GM21619 (cell line): ENCODE data around the gene KRTAP5-1.

Experiments used
- ATAC-seq: cut with Tn5 transposase; IDR thresholded peaks from one replicate; pipeline ENCODE4 v1.9.1; 2021; ENCODE audit not compliant: unreplicated experiment

The KRTAP5-1 gene

DNA sequence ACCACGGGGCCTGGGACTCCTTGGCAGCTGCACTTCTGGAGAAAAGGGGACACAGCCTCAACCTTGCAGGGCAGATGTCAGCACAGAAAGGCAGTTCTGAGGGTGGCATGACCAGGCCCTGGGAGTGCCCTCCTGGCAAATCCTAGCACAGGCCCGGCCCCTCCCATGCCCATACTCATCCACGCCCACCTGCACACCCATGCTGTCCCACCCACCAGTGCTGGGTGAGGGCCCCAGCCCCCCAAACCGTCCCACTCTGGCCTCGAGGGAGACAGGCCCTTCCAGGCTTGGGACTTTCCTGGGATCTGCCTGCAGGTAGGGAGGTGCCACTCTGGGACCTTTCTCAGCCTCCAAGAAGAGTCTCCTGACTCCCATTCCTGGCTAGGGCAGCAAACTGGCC lies 23.1 kb downstream of the KRTAP5-1 start:
- ATAC-seq = no peak

DNA sequence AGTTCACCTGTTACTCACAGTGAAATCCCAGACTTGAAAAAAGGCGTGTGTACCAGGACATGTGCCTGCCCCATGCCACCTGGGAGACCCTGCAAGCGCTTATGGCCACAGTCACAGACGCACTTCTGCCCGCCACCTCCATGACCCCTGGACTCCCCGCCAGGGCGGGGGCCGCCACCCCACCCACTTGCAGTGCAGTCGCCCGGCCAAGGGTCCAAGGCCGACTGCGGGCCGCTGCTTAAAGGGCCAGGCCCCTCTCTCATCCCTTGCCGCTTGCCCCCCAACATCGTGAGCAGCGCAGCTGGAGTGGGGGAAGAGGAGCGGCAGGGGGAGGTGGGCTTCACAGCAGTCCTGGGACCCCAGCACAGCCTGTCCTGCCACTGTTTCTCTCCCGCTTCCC lies 23.8 kb downstream of the KRTAP5-1 start:
- no peak for ATAC-seq

DNA sequence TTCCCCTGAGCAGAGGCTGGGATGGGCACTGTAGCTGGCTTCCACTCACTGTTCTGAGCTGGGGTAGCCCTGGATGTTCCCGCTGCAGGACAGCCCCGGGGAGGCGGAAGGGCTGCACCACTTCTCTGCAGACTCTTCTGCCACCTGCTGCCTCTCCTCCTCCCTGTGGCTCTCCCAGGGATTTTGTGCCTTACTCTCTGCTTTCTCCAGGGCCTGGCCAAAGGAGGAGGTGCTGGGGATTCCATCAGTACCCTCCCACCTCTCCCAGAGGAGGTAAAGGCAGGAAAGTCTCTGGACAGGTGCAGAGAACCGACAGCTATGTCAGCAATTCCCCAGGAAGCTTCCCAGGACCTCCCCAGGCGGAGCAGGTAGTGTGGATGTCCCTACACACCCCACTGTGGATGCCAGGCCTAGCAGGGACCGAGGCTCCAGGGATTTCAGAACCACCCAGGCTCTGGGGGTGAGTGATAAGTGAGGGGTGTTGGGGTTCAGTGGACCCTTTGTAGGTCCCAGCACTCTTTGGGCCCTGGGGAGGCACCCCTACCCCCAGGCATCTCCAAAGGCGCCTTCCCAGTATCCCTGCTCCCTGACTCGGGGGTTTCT lies 24.3 kb downstream of the KRTAP5-1 start:
- ATAC-seq = no peak

DNA sequence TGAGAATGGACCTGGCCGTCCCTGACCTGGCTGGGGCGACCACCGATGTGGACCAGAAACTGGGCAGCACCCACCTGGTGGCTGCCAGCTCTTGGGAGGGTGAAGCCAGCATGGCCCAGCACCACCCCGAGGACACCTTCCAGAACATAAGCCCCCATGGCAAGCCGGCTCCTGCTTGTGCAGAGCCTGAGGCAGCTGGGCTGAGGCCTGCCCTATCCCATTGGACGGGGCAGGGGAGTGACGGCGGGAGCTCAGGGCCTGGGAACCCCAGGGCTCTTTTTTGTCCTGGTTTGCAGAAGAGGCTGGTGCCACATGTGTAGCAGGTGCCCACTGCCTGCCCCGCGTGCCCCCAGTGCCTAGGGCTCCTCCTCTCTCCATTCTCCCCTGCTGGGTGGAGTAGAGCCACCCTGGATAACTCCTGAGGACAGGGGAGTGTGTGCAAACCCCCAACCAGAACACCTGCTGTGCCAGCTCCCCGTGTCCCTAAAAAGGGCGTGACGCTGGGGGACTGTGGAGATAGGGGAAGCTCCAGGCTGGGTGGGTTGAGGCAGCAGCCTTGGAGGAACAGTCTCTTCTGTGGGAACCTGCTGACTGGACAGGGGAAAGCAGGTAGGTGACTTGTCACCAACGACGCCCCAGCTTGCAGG lies 25.0 kb downstream of the KRTAP5-1 start:
- no peak for ATAC-seq

DNA sequence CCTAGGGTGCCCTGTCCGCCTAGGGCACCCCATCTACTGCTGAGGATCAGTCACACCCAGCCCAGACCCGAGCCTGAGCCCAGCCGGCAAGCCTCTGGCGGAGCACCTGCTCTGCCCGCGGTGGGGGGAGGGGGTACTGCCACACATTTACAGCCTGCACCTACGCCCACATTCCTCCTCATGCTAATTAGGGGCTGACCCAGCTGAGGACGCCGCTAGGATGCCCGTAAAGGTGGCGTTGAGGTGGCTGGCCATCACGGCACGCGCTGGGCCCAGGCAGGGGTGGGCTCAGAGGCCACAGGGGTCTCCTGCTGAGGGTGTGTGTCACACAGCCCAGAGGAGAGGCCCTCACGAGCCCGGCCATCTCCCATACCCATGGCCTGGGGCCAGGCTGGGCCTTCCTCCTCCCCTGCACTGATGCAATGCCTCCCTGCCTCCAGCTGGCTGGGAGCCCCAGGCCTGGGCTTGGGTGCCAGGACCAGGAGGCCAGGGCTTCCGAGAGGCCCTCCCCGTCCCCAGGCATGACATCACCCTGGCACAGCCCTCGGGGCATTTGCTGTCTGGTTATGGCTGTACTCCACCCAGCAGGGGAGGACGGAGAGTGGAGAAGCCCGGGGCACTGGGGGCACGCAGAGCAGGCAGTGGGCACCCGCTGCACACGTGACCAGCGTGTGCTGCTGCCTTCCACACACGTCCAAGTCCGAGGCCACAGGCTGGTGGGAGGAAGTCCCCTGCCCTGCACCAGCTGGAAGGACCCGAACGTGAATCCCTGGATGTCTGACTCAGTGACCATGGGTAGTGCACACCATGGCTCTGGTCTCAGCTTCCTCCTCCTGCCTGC lies 25.8 kb downstream of the KRTAP5-1 start:
- no peak for ATAC-seq

DNA sequence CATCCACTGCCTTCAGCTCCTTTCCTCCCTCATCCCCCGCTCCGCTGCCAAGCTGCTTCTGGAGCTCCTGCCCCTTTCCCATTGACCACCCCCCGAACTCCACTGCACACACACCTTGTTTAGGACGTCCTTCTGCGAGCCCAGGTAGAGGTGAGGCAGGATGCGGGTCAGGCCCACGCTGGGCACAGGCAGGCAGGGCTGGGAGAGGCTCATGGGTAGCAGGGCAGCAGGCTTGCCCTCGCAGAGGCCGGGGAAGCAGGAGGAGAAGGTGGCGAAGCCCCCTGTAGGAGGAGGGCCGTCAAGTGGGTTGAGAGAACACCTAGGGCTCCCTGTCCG lies 26.3 kb downstream of the KRTAP5-1 start:
- ATAC-seq = no peak

DNA sequence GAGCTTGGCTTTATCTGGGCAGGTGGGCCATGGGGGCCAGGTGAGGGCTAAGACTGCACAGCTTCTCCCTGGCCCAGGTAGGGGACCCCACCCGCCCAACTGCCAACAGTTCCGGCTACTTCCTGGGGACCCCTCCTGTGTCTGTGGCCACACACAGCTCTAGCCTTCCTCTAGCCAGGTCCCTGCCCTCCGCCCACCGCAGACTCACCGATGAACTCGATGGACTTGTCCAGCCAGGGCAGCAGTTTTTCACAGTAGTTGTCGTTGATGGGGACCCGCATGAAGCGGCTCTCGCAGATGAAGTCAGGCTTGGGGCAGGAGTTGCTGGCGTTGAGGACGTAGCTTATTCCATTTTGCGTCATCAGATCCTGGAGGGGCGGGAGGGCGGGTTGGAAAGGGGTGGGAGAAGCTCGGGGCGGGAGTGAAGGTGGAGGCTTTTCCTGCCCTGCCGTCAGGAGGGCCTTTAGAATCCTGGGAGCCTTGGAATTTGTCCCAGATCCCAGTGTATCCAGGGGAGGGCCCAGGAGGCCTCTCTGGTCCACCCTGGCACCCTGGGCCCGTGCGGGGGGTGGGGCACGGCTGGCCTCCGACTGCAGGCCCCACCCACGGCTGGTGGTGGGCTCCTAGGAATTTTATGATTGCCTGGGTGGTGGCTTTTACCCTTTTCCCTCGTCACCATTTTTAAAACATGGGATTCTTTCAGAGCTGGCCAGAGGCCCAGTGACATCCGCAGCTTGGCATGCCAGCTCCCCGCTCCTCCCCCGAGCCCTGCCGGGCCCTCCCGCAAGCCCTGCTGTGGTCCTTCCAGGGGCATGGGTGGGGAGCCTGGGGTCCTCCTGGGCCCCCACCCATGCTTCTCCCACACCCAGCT lies 26.9 kb downstream of the KRTAP5-1 start:
- ATAC-seq = no peak

DNA sequence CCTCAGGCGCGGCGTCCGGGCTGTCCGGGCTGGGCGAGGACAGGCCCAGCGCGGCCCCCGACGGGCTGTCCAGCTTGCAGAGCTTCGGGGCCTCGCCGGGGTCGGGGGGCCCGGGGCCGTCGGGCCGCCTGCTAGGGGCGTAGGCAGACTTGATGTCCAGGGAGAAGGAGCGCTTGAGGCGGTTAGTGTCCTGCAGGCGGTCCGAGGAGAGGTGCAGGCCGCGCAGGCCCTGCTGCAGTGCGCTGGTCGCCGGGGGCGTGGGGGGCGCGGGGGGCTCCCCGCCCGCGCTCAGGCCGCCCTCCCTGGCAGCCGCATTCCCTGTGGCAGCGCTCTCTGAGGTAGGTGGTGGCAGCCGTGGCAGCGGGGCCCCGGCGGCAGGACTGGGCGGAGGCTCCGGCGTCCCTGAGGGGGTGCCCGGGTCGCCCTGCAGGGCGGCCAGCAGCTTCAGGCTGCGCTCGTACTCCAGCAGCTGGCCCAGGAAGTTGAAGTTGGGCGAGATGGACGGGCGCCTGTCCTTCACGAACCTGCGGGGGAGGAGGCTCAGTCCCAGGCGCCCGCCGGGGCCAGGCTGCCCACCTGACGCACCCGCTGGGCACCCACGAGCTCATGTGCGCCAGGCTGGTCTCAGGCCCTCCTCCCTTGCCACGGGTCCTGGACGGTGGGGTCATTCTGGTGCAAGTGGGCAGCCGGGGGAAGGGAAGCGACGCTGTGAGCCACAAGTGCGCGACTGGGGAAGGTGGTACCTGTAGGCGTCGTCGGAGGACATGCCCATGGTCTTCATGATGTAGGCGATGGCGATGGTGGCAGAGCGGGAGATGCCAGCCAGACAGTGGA lies 27.8 kb downstream of the KRTAP5-1 start:
- ATAC-seq = no peak

DNA sequence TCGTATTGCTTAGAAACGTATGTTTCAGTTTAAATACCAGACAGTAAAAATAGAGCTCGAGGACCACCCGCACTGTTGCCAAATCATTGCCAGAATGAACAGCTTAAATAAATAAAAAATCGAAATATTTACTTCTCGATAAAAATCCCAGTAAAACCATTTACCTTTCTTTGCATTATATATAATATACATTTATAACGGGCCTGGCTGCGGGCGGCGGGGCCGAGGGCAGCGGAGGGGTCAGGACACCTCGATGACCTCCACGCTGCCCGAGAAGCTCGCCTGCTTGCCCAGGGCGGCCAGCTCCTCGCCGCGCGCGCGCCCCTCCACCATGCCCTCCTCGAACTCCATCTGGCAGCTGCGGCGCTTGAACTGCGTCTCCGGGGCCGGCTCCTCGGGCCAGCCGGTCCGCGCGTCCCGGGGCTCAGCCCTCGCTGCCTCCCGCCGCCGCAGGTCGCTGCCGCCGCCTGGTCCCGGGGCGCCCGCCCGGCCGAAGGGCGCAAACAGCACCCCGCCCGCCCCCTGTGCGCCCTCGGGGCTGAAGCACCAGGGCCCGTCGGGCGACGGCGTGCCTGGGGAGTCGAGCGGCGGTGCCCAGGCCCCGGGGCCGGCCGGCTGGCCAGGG lies 28.7 kb downstream of the KRTAP5-1 start:
- no peak for ATAC-seq

DNA sequence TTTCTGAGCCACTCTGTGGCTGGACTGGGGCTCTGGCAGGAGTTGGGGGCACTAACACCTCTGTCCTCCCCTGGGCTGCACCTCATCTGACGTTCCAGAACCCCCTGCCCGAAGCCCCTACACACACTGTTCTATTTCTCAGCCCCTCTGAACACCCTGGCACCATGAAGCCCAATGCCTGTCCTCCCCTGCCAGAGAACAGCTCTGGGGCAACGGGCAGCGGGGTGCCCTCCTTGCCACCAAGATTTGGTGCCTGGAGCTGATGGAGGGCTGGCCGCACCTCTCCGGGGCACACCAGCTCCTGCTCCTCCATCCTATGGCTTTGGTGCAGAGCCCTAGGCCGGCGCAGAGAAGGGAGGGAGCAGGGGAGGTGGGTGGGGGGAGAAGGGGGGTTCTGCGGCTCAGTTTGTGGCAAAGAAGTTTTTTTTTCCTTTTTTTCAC lies 29.4 kb downstream of the KRTAP5-1 start:
- ATAC-seq = no peak

DNA sequence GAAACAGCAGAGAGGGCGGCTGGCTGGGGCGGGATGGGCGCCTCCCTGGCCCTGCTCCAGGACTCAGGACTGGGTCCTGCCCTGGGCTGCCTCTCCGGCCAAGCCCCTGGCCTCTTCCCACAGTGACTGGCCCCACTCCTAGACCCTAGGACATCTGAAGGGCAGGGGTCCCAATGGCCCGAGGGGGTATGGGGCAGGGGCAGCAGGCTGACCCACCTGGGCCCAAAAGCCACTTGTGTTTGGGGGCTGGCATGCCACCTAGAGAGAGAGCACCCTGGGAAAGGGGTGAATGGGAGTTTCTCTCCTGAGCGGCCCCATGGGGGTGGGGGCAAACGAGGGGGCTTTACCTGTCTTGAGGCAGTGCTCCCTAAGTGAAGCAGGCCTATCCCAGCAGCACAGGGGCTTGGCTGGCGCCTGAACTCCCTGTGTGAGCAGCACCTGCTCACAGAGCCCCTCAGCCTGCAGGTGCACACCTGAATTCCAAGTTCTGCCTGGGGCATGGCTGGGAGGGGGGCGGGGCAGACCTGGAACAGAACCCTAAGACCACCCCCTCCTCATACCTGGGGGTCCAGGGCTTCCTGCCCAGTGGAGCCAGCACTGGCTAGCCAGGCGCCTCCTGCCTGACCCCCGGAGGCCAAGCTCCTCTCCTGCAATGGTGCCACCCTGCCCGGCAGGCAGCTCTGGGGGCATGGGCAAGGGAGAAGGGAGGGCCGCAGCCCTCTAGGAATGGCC lies 29.9 kb downstream of the KRTAP5-1 start:
- ATAC-seq = no peak

DNA sequence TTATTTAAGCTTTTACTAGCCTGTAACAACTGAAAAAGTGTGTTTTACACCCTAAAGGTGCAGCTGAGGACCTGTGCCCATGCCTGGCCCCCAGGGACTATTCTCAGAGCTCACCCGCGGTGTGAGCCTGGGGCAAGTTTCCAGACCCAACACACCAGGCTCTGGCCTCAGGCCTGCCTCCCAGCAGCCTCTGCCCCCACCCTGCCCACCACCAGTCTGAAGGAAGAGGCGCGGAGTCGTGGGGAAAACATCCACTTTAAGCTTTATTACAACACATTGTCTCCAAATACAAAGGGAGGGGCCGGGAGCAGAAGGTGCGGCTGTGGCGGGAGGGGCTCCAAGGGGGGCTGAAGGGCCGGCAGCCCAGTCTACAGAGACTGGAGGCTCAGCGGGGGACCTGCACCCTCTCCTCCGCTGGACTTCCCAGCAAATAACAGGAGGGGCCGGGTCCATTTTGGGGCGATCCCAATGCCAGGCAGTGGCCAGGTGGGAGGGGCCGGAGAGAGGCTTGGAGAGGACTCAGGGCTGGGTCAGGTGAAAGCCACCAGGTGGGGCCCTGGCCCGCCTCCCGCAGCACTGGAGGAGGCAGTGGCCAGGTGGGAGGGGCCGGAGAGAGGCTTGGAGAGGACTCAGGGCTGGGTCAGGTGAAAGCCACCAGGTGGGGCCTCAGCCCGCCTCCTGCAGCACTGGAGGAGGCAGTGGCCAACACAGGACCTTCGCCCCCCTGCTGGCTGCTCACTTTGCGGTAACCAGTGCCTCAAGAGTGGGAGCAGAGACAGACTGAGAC lies 31.1 kb downstream of the KRTAP5-1 start:
- ATAC-seq = no peak

DNA sequence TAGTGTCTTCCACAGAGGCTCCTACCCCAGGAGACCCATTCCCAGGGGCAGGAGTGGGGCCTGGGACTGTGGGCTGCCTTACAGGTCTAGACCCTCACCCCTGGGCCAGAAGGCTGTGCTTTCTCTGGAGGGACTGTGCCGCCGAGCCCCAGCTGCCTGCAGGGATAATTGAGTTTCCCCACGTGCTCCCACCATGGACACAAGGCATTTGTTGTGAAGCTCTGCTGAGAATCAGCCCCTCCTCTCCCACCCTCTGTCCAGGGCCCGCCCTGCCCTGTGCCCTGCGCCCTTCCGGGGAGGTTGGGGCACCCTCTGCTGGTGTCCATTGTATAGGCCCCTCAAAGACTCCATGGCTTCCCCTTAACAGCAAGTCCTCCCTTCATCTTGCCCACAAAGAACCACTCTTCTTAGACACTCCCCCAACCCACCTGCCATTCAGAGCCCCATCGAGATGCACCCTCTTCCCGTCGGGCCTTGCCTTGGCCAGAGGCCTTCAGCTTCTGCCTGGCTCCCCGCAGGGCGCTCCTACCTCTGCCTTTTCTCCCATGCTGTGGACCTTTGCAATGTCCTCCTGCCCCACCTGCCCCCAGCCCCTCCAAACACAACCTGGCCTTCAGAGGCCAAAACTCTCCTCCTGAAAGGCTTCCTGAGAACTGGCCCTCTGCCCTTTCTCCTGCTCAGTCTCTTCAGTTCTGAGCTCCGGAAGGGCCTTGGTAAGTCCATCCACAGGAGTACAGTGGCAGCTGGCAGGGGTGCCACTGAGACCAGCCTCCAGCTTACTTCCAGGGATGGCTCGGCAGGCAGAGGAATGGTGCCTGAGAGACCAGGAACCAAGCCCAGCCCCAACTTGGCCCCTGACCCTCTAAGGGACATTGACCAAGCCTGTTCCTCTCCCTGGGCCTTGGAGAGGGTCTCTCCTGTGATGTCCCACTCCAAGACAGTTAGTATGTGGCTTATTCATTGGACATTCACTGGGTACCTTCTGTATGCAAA lies 35.4 kb downstream of the KRTAP5-1 start:
- no peak for ATAC-seq

DNA sequence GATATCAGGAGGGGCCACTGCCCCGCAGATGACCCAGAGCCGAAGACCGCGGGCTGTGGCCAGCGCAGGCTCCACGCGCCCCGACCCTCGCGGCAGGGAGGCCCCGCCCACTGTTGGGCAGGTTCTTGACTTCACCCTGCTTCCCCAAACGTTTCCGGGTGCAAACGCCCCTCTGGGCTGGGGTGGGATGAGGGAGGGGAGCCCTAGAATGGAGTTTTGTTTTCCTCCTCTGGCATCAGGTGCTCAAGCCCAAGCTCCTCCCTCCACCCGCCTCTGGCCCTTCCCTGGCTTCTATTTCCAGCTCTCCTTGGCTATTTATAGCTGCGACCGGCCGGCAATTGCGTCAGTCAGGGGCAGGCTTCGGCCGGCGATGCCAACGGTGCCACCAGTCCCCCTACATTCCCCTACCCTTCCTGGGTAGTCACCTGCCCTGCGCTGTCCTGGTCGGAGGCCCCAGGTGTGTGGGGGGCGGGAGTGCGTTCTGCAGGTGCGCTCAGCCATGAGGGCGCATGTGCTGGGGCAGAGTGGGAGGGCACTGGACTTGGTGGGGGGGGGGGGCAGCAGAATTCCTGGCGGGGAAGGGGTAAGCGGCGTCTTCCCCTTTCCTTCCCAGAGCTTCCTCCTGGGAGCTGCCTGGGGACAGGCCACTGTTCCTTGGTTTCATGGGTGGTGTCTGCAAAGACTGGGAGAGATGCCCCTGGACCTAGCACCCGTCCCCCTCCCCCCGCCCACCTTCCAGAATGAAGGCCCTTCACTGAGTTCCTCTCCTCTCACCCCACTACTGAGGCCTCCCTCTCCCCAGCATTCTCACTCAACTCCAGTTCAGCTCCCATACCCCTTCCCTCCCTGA lies 36.6 kb downstream of the KRTAP5-1 start:
- ATAC-seq = no peak

DNA sequence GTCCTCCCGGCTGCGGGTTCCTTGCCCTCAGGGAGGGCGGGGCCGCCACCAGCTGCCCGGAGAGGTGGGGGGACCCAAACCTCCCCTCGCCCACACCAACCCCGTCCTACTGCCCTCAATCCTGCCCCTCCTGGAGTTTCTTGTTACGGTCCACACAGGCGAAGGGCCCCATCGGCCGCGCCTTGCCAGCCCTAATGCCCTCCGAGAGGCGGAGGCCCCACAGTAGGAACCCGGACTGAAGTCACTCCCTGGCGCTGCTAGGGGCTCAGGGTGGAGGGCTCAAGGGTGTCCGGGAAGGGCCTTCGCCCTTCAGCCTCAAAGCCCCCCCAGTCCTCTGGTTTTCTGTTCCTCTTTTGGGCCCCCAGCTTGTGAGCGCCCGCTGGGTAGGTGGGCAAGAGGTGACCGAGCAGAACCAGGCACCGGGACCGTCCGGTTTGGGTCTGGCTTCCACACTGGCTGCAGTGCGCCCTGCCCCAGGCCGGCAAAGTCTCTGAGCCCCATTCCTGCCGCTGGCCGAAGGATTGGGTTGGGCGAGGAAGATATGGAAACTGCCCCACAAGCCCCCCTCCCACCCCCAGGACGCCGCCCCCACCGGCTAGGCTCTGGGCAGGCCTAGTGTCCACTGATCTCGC lies 37.5 kb downstream of the KRTAP5-1 start:
- ATAC-seq = no peak
